H9 (cell line): Measurements from ENCODE around the gene SPATA3. TPM values are rescaled to one million over a fixed set of nuclear protein-coding genes. Genes with fewer than 3 reads are reported as not detected.

Experiments
- DNase-seq: peaks from one replicate; pipeline ENCODE4 v3.0.0-alpha.2; 2017
- H2AFZ ChIP-seq: one replicate; pipeline ENCODE4 v1.6.1; 2013; ENCODE audit warnings: mild to moderate bottlenecking, low read length, control low read depth, moderate library complexity
- H2AK5ac ChIP-seq: 2 replicates; pipeline ENCODE4 v1.6.1; 2013; ENCODE audit warnings: low read length, control low read depth, mixed read lengths; ENCODE audit not compliant: insufficient read length
- H2BK120ac ChIP-seq: one replicate; pipeline ENCODE4 v1.6.1; 2013; ENCODE audit warnings: low read depth, mild to moderate bottlenecking, low read length, control low read depth, inconsistent platforms; ENCODE audit not compliant: poor library complexity, severe bottlenecking
- H2BK12ac ChIP-seq: 2 replicates; pipeline ENCODE4 v1.6.1; 2013; ENCODE audit warnings: low read length, control low read depth, mixed read lengths, low read depth; ENCODE audit not compliant: insufficient read length
- H2BK15ac ChIP-seq: 2 replicates; pipeline ENCODE4 v1.6.1; 2013; ENCODE audit warnings: low read depth, low read length, control low read depth
- H2BK20ac ChIP-seq: one replicate; pipeline ENCODE4 v1.6.1; 2013; ENCODE audit warnings: low read depth, mild to moderate bottlenecking, low read length, control low read depth, inconsistent platforms; ENCODE audit not compliant: poor library complexity, severe bottlenecking
- H2BK5ac ChIP-seq: 2 replicates; pipeline ENCODE4 v1.6.1; 2013; ENCODE audit warnings: low read length, control low read depth, mixed read lengths; ENCODE audit not compliant: insufficient read length
- H3K14ac ChIP-seq: 2 replicates; pipeline ENCODE4 v1.6.1; 2013; ENCODE audit warnings: low read length, control low read depth; ENCODE audit not compliant: insufficient read depth
- H3K18ac ChIP-seq: 2 replicates; pipeline ENCODE4 v1.6.1; 2013; ENCODE audit warnings: low read depth, mild to moderate bottlenecking, mixed read lengths, low read length, control low read depth; ENCODE audit not compliant: insufficient read length
- H3K23ac ChIP-seq: 2 replicates; pipeline ENCODE4 v1.6.1; 2013; ENCODE audit warnings: low read length, control low read depth, mixed read lengths, low read depth; ENCODE audit not compliant: insufficient read length
- H3K23me2 ChIP-seq: 2 replicates; pipeline ENCODE4 v1.6.1; 2013; ENCODE audit warnings: low read depth, mild to moderate bottlenecking, mixed read lengths, low read length, control low read depth; ENCODE audit not compliant: insufficient read length, poor library complexity, severe bottlenecking
- H3K27ac ChIP-seq: 2 replicates; pipeline ENCODE4 v1.5.1; 2013; ENCODE audit warnings: low read length, control low read depth, mixed read lengths, low read depth; ENCODE audit not compliant: insufficient read length
- H3K27me3 ChIP-seq: 2 replicates; pipeline ENCODE4 v1.6.1; 2013; ENCODE audit warnings: low read length, control low read depth, inconsistent platforms; ENCODE audit not compliant: insufficient read depth
- H3K4ac ChIP-seq: 2 replicates; pipeline ENCODE4 v1.6.1; 2013; ENCODE audit warnings: low read depth, mild to moderate bottlenecking, control low read depth, inconsistent platforms, low read length, moderate library complexity
- H3K4me1 ChIP-seq: 2 replicates; pipeline ENCODE4 v1.6.1; 2013; ENCODE audit warnings: low read length, control low read depth, inconsistent platforms; ENCODE audit not compliant: insufficient read depth
- H3K4me2 ChIP-seq: 2 replicates; pipeline ENCODE4 v1.6.1; 2013; ENCODE audit warnings: low read length, control low read depth, mixed read lengths; ENCODE audit not compliant: insufficient read length, insufficient read depth
- H3K56ac ChIP-seq: 2 replicates; pipeline ENCODE4 v1.6.1; 2013; ENCODE audit warnings: low read depth, mild to moderate bottlenecking, mixed read lengths, low read length, control low read depth; ENCODE audit not compliant: insufficient read length
- H3K79me1 ChIP-seq: 2 replicates; pipeline ENCODE4 v1.6.1; 2013; ENCODE audit warnings: low read depth, mild to moderate bottlenecking, moderate library complexity, low read length, control low read depth, inconsistent platforms; ENCODE audit not compliant: insufficient read depth, poor library complexity, severe bottlenecking
- H3K79me2 ChIP-seq: 2 replicates; pipeline ENCODE4 v1.6.1; 2013; ENCODE audit warnings: low read length, control low read depth, inconsistent platforms; ENCODE audit not compliant: insufficient read depth
- H3K9ac ChIP-seq: 2 replicates; pipeline ENCODE4 v1.6.1; 2013; ENCODE audit warnings: low read length, control low read depth, mixed read lengths; ENCODE audit not compliant: insufficient read length; ENCODE audit errors: extremely low read depth
- H3K9me3 ChIP-seq: one replicate; pipeline ENCODE4 v1.6.1; 2013; ENCODE audit warnings: low read depth, low read length, inconsistent platforms; ENCODE audit not compliant: control insufficient read depth
- H3T11ph ChIP-seq: one replicate; pipeline ENCODE4 v1.6.1; 2013; ENCODE audit warnings: mild to moderate bottlenecking, low read length, control low read depth, inconsistent platforms
- H4K20me1 ChIP-seq: one replicate; pipeline ENCODE4 v1.6.1; 2013; ENCODE audit not compliant: control insufficient read depth, insufficient read length, insufficient read depth
- H4K5ac ChIP-seq: 2 replicates; pipeline ENCODE4 v1.6.1; 2013; ENCODE audit warnings: low read depth, mild to moderate bottlenecking, mixed read lengths, low read length, control low read depth; ENCODE audit not compliant: insufficient read length
- H4K8ac ChIP-seq: replicated peaks from 2 replicates; pipeline ENCODE4 v1.6.1; 2013; ENCODE audit warnings: low read length, control low read depth, mixed read lengths, low read depth; ENCODE audit not compliant: insufficient read length
- H4K91ac ChIP-seq: 2 replicates; pipeline ENCODE4 v1.6.1; 2013; ENCODE audit warnings: low read depth, mild to moderate bottlenecking, moderate library complexity, mixed read lengths, low read length, control low read depth; ENCODE audit not compliant: insufficient read length
- H3K27ac Mint-ChIP-seq, 3 experiments: 2 replicates in 2 of 3; 3 replicates in 1 of 3; pipeline ENCODE4 v1.8.0; 2020 to 2021; ENCODE audit warnings: mixed read lengths in 3 of 3, mild to moderate bottlenecking in 1 of 3, moderate library complexity in 1 of 3
- H3K27me3 Mint-ChIP-seq: 2 replicates; pipeline ENCODE4 v1.8.0; 2021; ENCODE audit warnings: low read depth, mild to moderate bottlenecking, moderate library complexity, mixed read lengths
- H3K36me3 Mint-ChIP-seq, 3 experiments: 2 replicates in 2 of 3; 3 replicates in 1 of 3; pipeline ENCODE4 v1.8.0; 2020 to 2021; ENCODE audit warnings: low read depth in 3 of 3, mixed read lengths in 3 of 3; ENCODE audit not compliant: insufficient read depth in 1 of 3
- H3K4me1 Mint-ChIP-seq, 2 experiments: 2 replicates each; pipeline ENCODE4 v1.8.0; 2020; ENCODE audit warnings: mixed read lengths in 2 of 2
- H3K4me3 Mint-ChIP-seq, 2 experiments: 2 replicates in 1 of 2; 3 replicates in 1 of 2; pipeline ENCODE4 v1.8.0; 2020 to 2021; ENCODE audit warnings: mild to moderate bottlenecking in 2 of 2, mixed read lengths in 2 of 2, moderate library complexity in 1 of 2
- H3K9me3 Mint-ChIP-seq, 2 experiments: 2 replicates in 1 of 2; 3 replicates in 1 of 2; pipeline ENCODE4 v1.8.0; 2020; ENCODE audit warnings: mild to moderate bottlenecking in 2 of 2, mixed read lengths in 2 of 2, moderate library complexity in 1 of 2
- CTCF ChIP-seq: fragments of 200-600 bp; sonication (generic); conservative IDR thresholded peaks from 3 replicates; pipeline ENCODE4 v1.8.0; 2021; ENCODE audit warnings: antibody characterized with exemption, mild to moderate bottlenecking
- WGBS: extraction: QIAGEN DNeasy Blood & Tissue Kit; methylation state at CpG from one replicate; pipeline ENCODE4 v1.1.7; 2013; ENCODE audit warnings: missing lambda C conversion rate, low lambda C conversion rate, mixed read lengths; ENCODE audit not compliant: insufficient read length; ENCODE audit errors: extremely low coverage; 5-methylcytosine and 5-hydroxymethylcytosine counted together
- total RNA-seq: library from RNA; stranded (reverse); gene quantifications from 2 replicates; pipeline ENCODE4 v1.2.1, GENCODE V29; 2021

SPATA3 gene
- total RNA-seq, 1 experiment from 2014 or later = not detected

- no peak overlapping the region for H3K18ac ChIP-seq
- H4K5ac ChIP-seq = no peak overlapping the region
- Mint-ChIP-seq H3K4me3 (no peak overlapping the region), H3K36me3 (no peaks in the 10 kb centered on the region; a peak in 1 of 7 replicates), H3K9me3 (no peaks in the 10 kb centered on the region), H3K27me3 (peaks cover 3% of the 10 kb centered on the region), H3K4me1 (peaks cover 23 to 40% of the 10 kb centered on the region in 2 experiments), H3K27ac (peak overlapping the region in 1 of 3 experiments; percentile 62; a peak in 1 of 7 replicates)
- DNase-seq = no peak
- no peaks in the 10 kb centered on the region for H3K79me2 ChIP-seq
- no peaks in the 10 kb centered on the region for H3K23me2 ChIP-seq
- WGBS = no CpG with 5 or more reads among the region's 3 CpGs
- H3K4me1 ChIP-seq = no peaks in the 10 kb centered on the region
- no peaks in the 10 kb centered on the region for H3K79me1 ChIP-seq
- H2BK20ac ChIP-seq = no peak overlapping the region
- no peak overlapping the region for H3K4me2 ChIP-seq
- no peak overlapping the region for H2BK12ac ChIP-seq
- no peak overlapping the region for H3K23ac ChIP-seq
- no peak overlapping the region for H3T11ph ChIP-seq
- no peak overlapping the region for H2AFZ ChIP-seq
- no peak overlapping the region for H2BK120ac ChIP-seq
- no peak overlapping the region for H2BK15ac ChIP-seq
- no peaks in the 10 kb centered on the region for H4K20me1 ChIP-seq
- H2AK5ac ChIP-seq = no peak overlapping the region
- H2BK5ac ChIP-seq = no peak overlapping the region
- H3K4ac ChIP-seq = no peak overlapping the region
- no peak overlapping the region for H4K8ac ChIP-seq
- no peak overlapping the region for H3K56ac ChIP-seq
- no peak for TF ChIP-seq CTCF
- no peaks in the 10 kb centered on the region for H3K27me3 ChIP-seq
- H3K14ac ChIP-seq = no peak overlapping the region
- no peaks in the 10 kb centered on the region for H3K9me3 ChIP-seq
- H3K9ac ChIP-seq = no peak overlapping the region
- no peak overlapping the region for H4K91ac ChIP-seq
- H3K27ac ChIP-seq = no peak overlapping the region
Measured at GRCh38 chr2:230982528-230982927, 13.4 kb upstream of the SPATA3 start.
